DND-41 (cell line): ENCODE measurements around the gene BYSL.

Source experiments
- ATAC-seq: fragments of 200-7000 bp; cut with Tn5 transposase; 3 replicates; pipeline ENCODE4 v1.9.1; 2021; ENCODE audit warnings: low read depth; ENCODE audit not compliant: insufficient read depth
- DNase-seq: peaks from one replicate; pipeline ENCODE4 v3.0.0-alpha.2; 2020
- H2AFZ ChIP-seq: 2 replicates; pipeline ENCODE4 v1.6.0; 2012; ENCODE audit warnings: low read depth, low read length
- H3K27ac ChIP-seq: 2 replicates; pipeline ENCODE4 v1.5.1; 2012; ENCODE audit warnings: low read length, inconsistent platforms
- H3K27me3 ChIP-seq: fragments of 200-600 bp; sonication (generic); 2 replicates; pipeline ENCODE4 v1.6.0; 2012; ENCODE audit warnings: low read length, mild to moderate bottlenecking, inconsistent platforms; ENCODE audit not compliant: insufficient read depth, poor library complexity
- H3K36me3 ChIP-seq: 2 replicates; pipeline ENCODE4 v1.5.1; 2012; ENCODE audit warnings: low read length, inconsistent platforms; ENCODE audit not compliant: insufficient read depth
- H3K4me1 ChIP-seq: 2 replicates; pipeline ENCODE4 v1.5.1; 2012; ENCODE audit warnings: mild to moderate bottlenecking, low read length; ENCODE audit not compliant: insufficient read depth
- H3K4me2 ChIP-seq: 2 replicates; pipeline ENCODE4 v1.6.0; 2012; ENCODE audit warnings: mild to moderate bottlenecking, moderate library complexity, low read length, inconsistent platforms; ENCODE audit not compliant: insufficient read depth
- H3K4me3 ChIP-seq, 2 experiments: fragments of 200-600 bp in 1 of 2; shearing (Covaris generic) in 1 of 2; 2 replicates each; pipeline ENCODE4 v1.5.1; 2012 to 2016; ENCODE audit warnings: inconsistent platforms in 2 of 2, low read length in 2 of 2, mild to moderate bottlenecking in 2 of 2, low read depth in 1 of 2, moderate library complexity in 1 of 2
- H3K79me2 ChIP-seq: 2 replicates; pipeline ENCODE4 v1.6.0; 2012; ENCODE audit warnings: low read length, inconsistent platforms; ENCODE audit not compliant: insufficient read depth
- H3K9ac ChIP-seq: 2 replicates; pipeline ENCODE4 v1.6.0; 2012; ENCODE audit warnings: low read depth, mild to moderate bottlenecking, inconsistent platforms, low read length, moderate library complexity
- H3K9me3 ChIP-seq: 2 replicates; pipeline ENCODE4 v1.5.1; 2012; ENCODE audit warnings: low read length, moderate library complexity, mild to moderate bottlenecking, inconsistent platforms; ENCODE audit not compliant: insufficient read depth, severe bottlenecking
- H4K20me1 ChIP-seq: 2 replicates; pipeline ENCODE4 v1.6.0; 2012; ENCODE audit warnings: low read length; ENCODE audit not compliant: insufficient read depth
- CTCF ChIP-seq: IDR thresholded peaks from 2 replicates; pipeline ENCODE4 v1.5.1; 2012; ENCODE audit warnings: borderline replicate concordance, low read length, moderate library complexity, mild to moderate bottlenecking; ENCODE audit not compliant: poor library complexity, severe bottlenecking; ENCODE audit errors: extremely low read depth
- EZH2 ChIP-seq: IDR thresholded peaks from 3 replicates; pipeline ENCODE4 v1.6.1; 2012; ENCODE audit warnings: borderline replicate concordance, low read depth, mild to moderate bottlenecking, moderate library complexity, low read length, inconsistent platforms; ENCODE audit not compliant: severe bottlenecking

The BYSL gene

GRCh38 chr6:41920921-41921711 is at the start of gene BYSL, which contains the start of gene MED20:
Gene BYSL, plus strand, starts transcription at chr6:41921499. Its CDS starts 64 bp downstream, at chr6:41921563.
Gene MED20, minus strand, starts transcription at chr6:41921139. Its CDS starts 121 bp downstream, at chr6:41921018.
- Histone ChIP-seq H3K79me2 (peaks cover 81% of the 10 kb centered on the region), H3K4me2 (peak within 1 kb of the TSS; percentile 73), H2AFZ (peak within 1 kb of the TSS; percentile 94), H3K4me1 (peaks cover 49% of the 10 kb centered on the region), H3K36me3 (peaks cover 37% of the 10 kb centered on the region), H3K27me3 (no peaks in the 10 kb centered on the region), H3K9me3 (no peaks in the 10 kb centered on the region), H4K20me1 (peaks cover 29% of the 10 kb centered on the region), H3K9ac (peak within 1 kb of the TSS; percentile 83), H3K4me3 (peak within 1 kb of the TSS; percentile 73 to 76), H3K27ac (peak within 1 kb of the TSS; percentile 96)
- DNase-seq: peak; percentile 93
- ATAC-seq: peak; percentile 84
- TF ChIP-seq EZH2: no peak
- peak; percentile 95 for TF ChIP-seq CTCF

GRCh38 chr6:41871691-41872090 is 49.6 kb upstream of the BYSL start:
- H3K4me2 ChIP-seq: no peak overlapping the region
- H4K20me1 ChIP-seq: no peaks in the 10 kb centered on the region
- no peak overlapping the region for H3K4me3 ChIP-seq
- DNase-seq (no peak), ATAC-seq (no peak)
- TF ChIP-seq EZH2 (no peak), CTCF (no peak)
- no peaks in the 10 kb centered on the region for H3K27me3 ChIP-seq
- peaks cover 14% of the 10 kb centered on the region; the same call in 1 of the 2 replicates for H3K79me2 ChIP-seq
- no peak overlapping the region for H3K9ac ChIP-seq
- no peak overlapping the region for H3K27ac ChIP-seq
- no peaks in the 10 kb centered on the region for H3K4me1 ChIP-seq
- no peak overlapping the region for H2AFZ ChIP-seq
- H3K36me3 ChIP-seq: peaks cover 28% of the 10 kb centered on the region
- H3K9me3 ChIP-seq: no peaks in the 10 kb centered on the region

GRCh38 chr6:41872147-41872546 is 49.2 kb upstream of the BYSL start:
- H3K4me1 ChIP-seq: no peaks in the 10 kb centered on the region
- no peaks in the 10 kb centered on the region for H4K20me1 ChIP-seq
- H3K4me3 ChIP-seq: no peak overlapping the region
- peaks cover 24% of the 10 kb centered on the region for H3K36me3 ChIP-seq
- H3K27ac ChIP-seq: no peak overlapping the region
- DNase-seq (no peak), ATAC-seq (no peak)
- H3K4me2 ChIP-seq: no peak overlapping the region
- no peak for TF ChIP-seq EZH2
- TF ChIP-seq CTCF: no peak
- no peak overlapping the region for H3K9ac ChIP-seq
- H2AFZ ChIP-seq: no peak overlapping the region
- no peaks in the 10 kb centered on the region for H3K9me3 ChIP-seq
- no peaks in the 10 kb centered on the region for H3K27me3 ChIP-seq
- H3K79me2 ChIP-seq: peaks cover 17% of the 10 kb centered on the region; the same call in 1 of the 2 replicates
